Anterior cingulate cortex (tissue), 58 donors: ENCODE results near the gene MAT1A.
"Not testable (repeated sequence)": the region's sequence is repeated elsewhere in the genome, so short reads cannot be mapped to it uniquely, and the experiment has no call there.

Source experiments
- DNase-seq, 58 donors: peaks; one replicate each; lab custom pipeline; 2025; lab: John Stamatoyannopoulos, UW

The MAT1A gene

DNA sequence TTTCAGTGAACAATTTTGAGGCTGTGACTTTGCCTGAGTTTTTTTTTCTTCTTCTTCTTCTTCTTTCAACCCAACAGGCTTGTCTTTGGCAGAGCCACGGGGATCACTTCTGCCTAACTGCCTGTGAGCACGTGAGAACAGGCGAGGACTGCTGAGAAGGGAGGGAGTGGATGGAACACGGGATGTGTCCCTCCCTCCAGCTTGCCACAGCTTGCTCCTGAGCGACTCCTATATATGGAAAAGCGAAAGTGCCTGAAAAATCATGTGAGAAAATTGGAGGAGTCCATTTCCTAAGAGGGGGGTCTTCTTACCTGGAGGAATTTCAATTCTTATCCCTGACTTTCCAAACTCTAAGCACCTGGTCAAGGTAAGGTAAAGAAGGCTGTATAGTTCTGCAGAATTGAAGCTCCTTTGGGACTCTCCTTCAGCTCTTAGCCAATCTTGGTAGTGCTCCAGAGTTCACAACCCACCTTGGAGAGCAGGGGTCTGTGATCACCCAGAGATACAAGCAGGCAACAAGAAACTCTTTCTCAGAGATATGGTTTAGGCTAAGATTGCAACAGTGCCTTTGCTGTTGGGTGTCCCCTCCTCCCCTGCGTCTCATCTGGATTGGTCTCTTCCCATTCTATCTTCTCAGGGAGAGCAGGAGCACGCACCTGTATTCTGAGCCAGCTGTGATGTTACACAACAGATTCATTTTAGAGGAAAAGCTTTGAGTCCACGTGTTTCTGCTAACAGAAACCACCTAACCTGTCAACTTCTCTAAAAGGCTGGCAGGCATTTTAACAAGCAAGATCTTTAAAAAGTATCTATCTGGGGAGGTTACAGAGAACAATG is at the start of gene MAT1A:
MAT1A (minus strand) TSS at position 208 of the 837 bp plus-strand sequence. CDS start 235 bp downstream, outside the sequence.
- DNase-seq: no peak

DNA sequence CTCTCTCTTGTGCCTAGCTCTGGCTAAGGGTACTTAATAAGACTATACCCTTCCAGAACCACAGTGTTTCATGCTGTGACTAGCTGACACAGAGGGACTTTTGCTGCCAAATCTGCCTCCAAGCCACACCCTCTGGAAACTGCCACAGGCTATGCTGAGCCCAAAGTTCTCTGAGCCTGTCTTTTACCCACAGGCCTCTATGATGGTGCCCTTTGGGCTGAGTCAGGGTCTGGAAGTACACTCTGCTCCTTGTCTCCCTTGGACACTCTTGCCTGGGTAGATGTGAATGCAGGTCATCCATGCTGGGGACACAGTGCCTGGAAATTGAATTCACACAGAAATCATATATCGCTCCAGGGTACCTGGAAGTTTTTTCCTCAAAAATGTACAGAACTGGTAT is 44.5 kb upstream of the MAT1A start:
- peak in 2 of 58 donors; percentile 12 to 18 for DNase-seq

DNA sequence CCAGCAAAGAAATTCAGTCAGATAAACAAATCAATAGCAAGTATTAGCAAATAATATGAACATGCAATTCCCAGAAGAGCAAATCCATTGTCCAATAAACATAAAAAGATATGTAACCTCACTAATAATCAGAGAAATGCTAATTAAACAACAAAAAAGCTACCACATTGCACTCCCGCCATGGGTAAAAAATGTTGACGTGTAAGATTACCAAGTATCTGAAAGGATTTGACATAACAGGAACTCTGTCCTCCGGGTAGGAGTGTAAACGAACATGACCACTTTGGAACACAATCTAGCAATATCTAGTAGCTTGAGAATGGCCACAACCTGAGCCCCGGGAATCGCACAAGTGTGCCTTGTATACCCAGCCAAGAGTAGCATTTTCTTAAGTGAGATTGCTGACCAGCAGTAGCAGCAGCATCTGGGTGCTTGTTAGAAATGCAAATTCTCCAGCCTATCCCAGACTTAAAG is 35.5 kb upstream of the MAT1A start:
- DNase-seq: no peak

DNA sequence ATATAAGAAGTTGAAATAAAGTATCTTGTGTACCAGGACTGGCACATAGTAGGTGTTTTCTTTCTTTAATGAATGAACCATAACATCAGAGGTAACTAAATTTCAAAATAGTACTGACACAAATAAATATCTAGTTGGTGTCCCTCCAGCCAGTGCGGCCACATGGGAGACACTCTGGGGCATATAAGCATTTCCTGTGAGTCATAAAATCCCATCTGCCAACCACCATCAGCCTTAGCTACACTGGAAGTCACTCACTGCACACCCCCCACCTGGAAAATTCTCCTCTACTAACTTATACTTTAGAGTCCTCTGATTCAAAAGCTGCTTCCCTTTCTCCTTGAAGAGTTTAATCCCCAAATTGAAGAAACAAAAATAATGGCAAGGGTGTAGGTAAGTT is 34.6 kb upstream of the MAT1A start:
- no peak for DNase-seq

DNA sequence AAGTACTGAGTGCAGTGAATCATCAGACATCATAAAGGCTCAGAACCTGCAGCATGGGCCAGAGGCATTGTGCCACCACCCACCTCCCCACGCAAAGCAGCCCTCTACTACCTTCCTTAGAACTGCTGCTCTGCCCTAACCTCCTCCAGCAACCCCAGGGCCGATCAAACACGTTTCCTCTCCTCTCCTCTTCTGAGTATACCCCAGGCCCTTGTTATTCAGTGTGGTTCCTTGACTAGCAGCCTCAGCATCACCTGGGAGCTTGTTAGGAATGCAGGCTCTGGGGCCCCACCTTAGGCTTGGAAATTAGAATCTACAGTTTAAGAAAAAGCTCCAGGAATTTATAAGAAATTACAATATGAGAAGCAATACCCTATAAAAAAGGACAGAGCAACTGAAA is 33.9 kb upstream of the MAT1A start:
- DNase-seq: no peak

DNA sequence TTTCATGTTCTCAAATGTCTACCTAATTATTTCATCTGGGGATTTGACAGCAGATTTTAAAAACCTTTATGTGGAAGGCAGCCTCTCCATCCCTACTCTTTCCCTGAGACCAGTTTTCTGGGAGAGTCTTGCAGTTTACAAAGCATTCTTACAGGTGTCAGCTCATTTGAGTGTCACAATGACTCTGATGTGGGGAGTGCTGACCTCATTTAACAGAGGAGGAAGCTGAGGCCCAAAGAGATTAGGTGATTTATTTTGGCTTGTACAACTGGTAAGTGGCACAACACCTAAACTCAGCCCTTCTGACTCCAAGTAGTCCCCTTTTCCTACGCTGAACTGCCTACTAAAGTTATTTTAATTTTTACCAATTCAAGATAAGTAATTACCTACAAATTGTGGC is 33.3 kb upstream of the MAT1A start:
- DNase-seq: no peak

DNA sequence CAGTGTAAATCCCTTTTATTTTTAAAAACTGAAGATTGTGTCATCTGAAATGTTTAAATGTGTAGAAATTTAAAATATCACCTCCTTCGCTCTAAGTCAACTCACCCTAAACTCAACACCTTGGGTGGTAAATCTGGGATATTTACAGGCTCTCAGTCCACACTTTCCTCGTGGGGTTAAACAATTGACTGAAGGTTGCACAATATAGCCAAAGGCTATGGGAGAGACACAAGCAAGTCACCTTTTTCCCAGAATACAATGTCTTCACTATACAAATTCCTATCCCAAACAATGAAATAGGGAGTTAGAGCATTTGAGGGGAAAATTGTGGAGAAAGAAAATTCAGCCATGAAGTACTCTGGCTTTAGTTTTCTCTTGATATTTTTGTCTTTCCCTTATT is 32.7 kb upstream of the MAT1A start:
- no peak for DNase-seq

DNA sequence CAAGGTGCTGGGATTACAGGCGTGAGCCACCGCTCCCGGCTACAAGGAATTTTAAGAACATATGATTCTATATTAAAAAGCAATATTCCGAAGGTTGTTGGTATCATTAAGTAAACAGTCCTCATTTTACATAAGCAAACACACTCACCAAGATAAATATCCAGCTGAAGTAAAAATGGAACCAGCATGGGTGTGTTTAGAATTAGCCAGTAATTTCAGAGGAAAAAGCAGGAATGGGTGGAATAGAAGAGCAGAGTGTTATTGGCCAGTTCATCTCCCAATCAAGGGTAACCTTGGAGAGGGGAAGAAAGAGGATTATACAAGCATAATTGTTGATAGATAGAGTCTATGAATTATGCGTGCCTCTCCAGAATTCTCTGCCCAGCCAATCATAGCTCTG is 31.7 kb upstream of the MAT1A start:
- DNase-seq: no peak

DNA sequence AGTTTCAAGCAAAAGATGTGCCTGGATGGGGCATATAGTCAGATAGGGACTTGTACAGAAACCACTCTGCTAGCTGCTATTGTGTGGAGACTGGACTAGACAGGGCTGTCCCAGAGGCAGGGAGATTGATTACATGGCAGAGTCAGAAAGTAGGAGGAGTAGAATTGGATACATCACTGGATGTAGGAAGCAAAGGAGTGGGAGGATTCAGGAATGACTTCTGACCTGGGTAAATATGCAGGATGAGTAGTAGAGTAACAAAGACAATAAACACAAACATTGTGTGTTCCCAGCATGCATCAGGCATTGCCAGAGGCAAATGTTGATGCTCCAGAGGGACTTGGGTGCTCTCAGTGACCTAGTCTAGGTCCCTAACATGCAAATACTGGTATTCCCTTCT is 30.9 kb upstream of the MAT1A start:
- DNase-seq: no peak

DNA sequence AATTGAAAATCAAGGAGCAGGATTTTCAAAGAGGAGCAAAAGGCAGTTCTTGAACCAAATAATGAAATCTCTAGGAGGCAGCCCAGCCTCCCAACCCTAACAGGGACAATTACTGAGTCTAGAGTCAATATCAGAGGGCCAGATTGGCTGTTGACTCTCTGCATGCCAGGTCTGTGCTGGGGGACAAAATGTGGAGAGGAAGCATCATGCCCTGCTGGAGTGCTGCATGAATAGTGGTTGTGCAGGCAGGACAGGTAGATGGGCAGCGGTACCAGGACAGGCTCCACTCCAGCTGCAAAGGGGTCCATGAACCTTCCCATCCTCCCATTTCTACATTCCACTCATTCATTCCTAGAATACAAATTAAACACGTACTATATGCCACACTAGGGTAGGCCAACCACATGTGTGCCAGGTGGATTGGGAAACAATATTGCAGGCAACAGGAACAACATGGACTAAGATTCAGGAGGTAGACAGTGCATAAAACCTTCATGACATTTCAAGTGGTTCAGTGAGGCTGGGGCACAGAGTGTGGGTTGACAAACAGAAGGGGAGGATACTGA is 30.4 kb upstream of the MAT1A start:
- DNase-seq: no peak

DNA sequence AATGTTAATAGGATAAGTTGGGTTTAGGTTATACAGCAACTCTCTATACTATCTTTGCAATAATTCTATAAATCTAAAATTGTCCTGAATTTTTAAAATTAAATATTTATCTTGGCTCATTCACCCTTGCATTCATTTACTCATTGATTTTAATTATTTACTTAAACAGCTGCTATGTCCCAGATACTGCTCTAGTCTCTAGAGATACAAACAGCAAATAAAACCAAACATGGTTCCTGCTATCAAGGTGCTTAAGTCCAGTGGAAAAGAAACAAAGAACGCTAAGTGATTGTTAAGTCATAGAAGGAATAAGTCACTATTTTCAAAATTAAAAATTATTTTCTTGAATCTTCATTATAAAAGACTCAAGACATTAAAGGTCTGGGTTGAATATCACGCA is 29.9 kb upstream of the MAT1A start:
- DNase-seq: no peak

DNA sequence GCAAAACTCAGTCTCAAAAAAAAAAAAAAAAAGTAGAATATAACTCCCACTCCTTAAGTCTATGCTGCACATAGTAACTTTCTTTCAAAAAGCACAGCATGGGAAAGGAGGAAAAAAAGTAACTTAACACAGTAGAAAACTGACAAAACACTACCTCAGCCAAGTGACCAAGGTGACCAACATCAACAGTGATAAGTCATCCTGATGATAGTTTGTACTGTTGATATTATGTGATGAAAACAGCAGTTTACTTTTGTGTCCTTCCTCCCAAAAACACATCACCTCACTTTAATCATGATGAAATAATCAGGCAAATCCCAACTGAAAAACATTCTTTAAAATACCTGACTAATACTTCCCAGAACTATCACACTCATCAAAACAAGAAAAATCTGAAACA is 29.3 kb upstream of the MAT1A start:
- no peak for DNase-seq

DNA sequence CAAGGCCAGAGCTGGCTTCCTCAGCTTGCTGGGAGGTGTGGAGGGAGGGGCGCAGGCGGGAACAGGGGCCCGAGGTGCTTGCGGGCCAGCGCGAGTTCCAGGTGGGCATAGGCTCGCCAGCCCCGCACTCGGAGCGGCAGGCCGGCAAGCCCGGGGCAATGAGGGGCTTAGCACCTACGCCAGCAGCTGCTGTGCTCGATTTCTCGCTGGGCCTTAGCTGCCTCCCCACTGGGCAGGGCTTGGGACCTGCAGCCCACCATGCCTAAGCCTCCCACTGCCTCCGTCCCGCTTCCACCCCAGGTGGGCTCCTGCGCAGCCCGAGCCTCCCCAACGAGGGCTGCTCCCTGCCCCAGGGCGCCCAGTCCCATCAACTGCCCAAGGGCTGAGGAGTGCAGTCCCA is 25.9 kb upstream of the MAT1A start:
- no peak for DNase-seq

DNA sequence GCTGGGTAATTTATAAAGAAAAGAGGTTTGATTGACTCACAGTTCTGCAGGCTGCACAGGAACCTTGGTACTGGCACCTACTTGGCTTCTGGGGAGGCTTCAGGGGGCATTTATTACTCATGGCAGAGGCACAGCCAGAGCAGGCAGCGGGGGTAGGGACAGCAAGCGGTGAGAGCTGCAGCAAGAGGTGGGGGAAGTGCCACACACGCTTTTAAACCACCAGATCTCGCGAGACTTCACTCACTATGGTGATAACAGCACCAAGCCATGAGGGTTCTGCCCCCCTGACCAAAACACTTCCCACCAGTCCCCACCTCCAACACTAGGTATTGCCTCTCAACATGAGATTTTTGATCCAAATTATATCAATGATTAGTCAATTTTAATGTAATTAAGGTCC is 24.1 kb upstream of the MAT1A start:
- DNase-seq: no peak

DNA sequence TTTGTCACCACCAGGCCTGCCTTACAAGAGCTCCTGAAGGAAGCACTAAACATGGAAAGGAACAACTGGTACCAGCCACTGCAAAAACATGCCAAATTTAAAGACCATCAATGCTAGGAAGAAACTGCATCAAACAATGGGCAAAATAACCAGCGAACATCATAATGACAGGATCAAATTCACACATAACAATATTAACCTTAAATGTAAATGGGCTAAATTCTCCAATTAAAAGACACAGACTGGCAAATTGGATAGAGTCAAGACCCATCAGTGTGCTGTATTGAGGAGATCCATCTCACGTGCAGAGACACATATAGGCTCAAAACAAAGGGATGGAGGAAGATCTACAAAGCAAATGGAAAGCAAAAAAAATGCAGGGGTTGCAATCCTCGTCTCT is 16.5 kb upstream of the MAT1A start:
- DNase-seq: not testable (repeated sequence)

DNA sequence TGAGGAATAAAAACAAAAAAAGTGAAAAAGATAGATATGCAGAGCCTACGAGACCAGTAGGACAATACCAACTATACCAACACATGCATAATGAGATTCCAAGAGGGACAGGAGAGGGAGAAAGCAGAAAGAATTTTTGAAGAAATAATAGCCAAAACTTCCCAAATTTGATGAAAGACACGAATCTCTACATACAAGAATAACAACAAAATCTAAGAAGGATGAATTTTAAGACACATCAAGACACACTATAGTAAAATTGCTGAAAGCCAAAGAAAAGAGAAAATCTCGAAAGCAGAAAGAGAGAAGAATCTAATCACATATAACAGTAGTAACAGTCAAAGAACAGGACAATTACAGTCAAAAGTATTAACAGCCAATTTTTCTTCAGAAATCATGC is 7.5 kb upstream of the MAT1A start:
- DNase-seq: no peak

DNA sequence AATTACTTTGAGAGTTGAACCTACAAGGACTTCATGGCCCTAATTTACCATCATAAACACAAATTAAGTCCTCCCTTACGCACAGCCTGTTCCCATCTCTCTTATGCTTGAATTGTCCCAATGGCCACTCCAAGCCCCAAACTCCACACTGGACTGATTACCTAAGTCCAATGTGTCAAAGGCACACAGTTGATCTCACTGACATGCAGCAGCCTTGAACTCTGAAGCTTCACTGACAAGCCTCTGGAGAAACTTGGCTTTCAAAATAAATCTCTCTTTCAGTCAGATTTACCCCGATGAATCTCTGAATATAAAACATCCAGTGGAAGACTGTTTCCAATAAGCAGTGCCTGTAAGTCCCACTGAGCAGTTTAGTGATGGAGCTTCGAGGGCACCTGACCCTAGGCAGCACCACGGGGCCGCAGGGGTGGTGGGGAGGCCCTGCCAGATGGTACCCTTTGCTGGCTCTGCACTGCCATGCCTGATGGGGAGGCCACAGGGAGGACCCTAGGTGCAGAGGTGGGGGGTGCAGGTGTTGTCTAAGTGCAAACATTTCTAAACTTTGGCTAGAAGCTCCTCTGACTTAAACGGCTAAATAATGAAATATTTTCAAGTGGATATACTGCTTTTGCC is 3.3 kb upstream of the MAT1A start:
- DNase-seq: no peak

DNA sequence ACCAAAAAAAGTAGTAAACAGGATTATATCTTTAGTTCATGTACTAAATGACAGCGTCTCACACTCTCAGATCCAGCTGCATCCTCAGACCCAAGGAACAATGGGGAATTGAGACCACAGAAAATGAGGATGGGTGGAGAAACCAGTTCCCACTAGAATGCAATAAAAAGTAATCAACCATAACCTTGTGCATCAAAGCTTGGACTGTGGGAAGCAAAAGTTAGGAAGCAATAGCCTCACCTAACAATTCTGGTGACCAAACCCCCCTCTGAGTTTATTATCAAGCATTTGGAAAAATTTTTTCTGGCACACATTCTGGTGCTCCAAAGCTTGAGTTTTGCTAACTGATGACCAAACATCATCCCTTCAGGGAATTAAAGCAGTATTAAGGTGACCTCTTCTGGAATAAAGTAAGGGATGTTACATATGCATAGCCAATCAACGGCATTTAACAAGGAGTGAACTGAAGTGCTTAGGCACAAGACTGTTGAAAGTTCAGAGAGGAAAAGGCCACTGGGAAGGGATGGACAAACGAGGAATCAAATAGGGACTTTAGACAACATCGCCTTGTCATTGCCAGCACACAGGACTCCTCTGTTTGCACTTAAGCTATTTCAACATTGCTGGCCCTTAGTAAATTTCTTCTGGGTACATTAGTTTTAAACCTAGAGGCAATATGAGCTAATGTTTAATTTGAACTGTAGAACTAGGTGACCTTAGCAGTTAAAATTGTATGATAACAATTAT is 1.2 kb upstream of the MAT1A start:
- no peak for DNase-seq

DNA sequence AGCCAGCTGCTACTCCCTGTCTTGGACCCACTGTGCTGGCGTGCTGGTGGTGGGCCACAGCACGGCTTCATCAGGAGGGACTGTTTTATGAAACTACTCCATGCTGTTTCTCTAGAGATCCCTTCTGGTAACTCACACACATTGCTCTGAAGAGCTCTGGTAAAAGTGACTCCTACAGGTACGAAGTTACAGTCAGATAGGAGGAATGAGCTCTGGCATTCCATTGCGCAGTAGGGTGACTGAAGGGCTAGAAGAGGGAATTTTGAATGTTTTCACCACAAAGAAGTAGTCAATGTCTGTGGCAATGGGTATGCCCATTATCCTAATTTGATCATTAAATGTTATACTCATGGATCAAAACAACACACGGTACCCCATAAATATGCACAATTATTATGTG is 609 bp downstream of the MAT1A start:
- no peak for DNase-seq

DNA sequence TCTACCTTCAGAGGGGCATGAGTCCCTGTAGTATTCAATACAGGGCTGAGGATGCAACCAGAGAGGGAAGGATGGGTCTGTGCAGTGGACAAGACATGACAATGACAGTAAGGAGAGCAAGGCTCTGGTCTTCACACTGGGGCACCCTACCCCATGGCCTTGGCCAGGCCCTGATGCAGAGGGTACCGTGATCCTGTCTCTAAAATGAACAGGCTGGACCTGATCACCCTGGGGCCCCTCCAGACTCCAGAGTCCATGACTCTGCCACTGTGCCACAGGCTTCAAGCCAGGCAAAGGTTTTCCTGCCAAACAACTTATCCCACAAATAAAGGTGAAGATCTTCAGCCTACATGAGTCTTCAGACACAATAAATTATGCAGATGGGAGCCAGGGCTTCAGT is 4.9 kb downstream of the MAT1A start:
- DNase-seq: no peak
